Right lung (tissue), 10 donors: Measurements from ENCODE around the gene TAL1. TPM values are rescaled to one million over a fixed set of nuclear protein-coding genes. Genes with fewer than 3 reads are reported as not detected.
A peak's percentile ranks its signal among the peaks of the same experiment; 100 is the strongest.
"Not testable (repeated sequence)": the region's sequence is repeated elsewhere in the genome, so short reads cannot be mapped to it uniquely, and the experiment has no call there.

Source experiments
- DNase-seq, 2 donors: peaks; one replicate each; pipeline ENCODE4 v3.0.0-alpha.2; 2013
- long read RNA-seq, 8 donors: transcript quantifications; one replicate each; lab custom pipeline, GENCODE V29; 2026
- polyA plus RNA-seq, 5 donors: library from polyadenylated mRNA; unstranded; fragments of 120-200 nt; gene quantifications; one replicate each; pipeline versions ENCODE4 v1.2.1 to v1.2.3, GENCODE V29; 2013; ENCODE audit warnings: inconsistent platforms in 1 of 5, low replicate concordance in 1 of 5; ENCODE audit not compliant: insufficient read length in 5 of 5, insufficient read depth in 1 of 5

TAL1 gene
- 10 to 100 TPM in 1 of 5 donors, 1 to 10 TPM in 4; 8.2 to 11.9 (median 8.8) TPM for polyA plus RNA-seq
- long read RNA-seq, donor 1, full-length matches to known transcripts = 3 of 3 reads
- long read RNA-seq, donor 1, partial matches to known transcripts = 0 of 3 reads
- long read RNA-seq, donor 1, other reads (novel, unspliced or antisense) = 0 of 3 reads
- long read RNA-seq, donor 2, full-length matches to known transcripts = 3 of 3 reads
- long read RNA-seq, donor 2, partial matches to known transcripts = 0 of 3 reads
- long read RNA-seq, donor 2, other reads (novel, unspliced or antisense) = 0 of 3 reads
- long read RNA-seq, donor 3, full-length matches to known transcripts = 1 of 1 reads
- long read RNA-seq, donor 3, partial matches to known transcripts = 0 of 1 reads
- long read RNA-seq, donor 3, other reads (novel, unspliced or antisense) = 0 of 1 reads
- long read RNA-seq, donor 4, full-length matches to known transcripts = 2 of 2 reads
- long read RNA-seq, donor 4, partial matches to known transcripts = 0 of 2 reads
- long read RNA-seq, donor 4, other reads (novel, unspliced or antisense) = 0 of 2 reads
- long read RNA-seq, donor 5, partial matches to known transcripts = 0 of 3 reads
- long read RNA-seq, donor 5, other reads (novel, unspliced or antisense) = 0 of 3 reads
- long read RNA-seq, donor 6, full-length matches to known transcripts = 2 of 2 reads
- long read RNA-seq, donor 6, partial matches to known transcripts = 0 of 2 reads
- long read RNA-seq, donor 6, other reads (novel, unspliced or antisense) = 0 of 2 reads
- long read RNA-seq, donor 7, full-length matches to known transcripts = 2 of 2 reads
- long read RNA-seq, donor 7, partial matches to known transcripts = 0 of 2 reads
- long read RNA-seq, donor 7, other reads (novel, unspliced or antisense) = 0 of 2 reads
- long read RNA-seq, donor 8, partial matches to known transcripts = 0 of 1 reads
- long read RNA-seq, donor 8, other reads (novel, unspliced or antisense) = 0 of 1 reads

DNA sequence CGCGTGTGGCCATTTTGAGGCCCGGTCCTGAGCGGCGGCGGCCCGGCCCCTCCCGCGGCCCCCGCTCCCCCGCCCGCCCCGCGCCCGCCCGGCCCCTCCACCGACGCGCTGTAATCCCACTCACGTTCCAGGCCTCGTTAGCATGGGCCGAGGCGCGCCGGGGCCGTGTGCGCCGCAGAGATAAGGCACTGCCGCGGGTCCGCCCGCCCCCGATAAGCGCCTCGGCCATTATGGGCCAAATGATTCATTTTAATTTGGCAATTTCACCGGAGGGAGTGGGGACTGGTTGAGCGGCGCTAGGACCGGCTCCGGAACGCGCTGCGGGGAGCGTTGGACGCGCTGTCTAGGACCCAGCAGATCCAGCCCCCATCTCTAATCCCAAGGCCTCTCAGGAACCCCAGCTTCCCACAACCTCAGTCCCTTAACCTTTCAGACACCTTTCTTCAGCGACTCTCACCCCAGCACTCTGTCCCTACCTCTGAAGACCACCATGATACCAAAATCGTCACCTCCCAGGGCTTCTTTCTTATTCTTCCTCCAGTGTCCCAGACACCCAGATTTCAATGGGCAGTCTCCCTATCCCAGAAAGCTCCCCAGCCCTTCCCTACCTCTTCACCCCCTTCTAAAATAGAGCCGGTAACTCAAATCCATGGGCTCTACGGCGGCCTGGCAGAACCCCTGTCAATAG is at the start of gene TAL1:
TAL1 (minus strand) TSS at position 39 of the 688 bp plus-strand sequence. CDS start 6,337 bp downstream, outside the sequence.
- no peak for DNase-seq

DNA sequence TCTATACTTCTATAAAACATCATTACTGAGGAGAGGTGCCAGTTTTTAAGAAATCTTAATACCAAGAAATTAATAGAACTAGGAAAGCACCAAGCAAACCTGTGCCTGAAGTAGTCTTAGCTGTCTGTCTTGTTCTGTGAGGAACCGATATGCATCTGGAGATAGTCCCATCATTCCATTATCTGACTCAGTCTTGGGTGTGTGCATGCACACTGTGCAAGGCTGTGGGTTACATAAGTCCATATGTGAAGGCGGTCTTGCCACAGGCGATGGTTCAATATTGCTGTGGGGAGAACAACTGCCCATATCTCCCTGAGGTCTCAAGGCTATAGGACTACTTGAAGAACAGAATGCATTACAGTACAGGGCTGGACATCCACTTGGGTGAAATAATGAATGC is 48.1 kb upstream of the TAL1 start:
- DNase-seq = no peak

DNA sequence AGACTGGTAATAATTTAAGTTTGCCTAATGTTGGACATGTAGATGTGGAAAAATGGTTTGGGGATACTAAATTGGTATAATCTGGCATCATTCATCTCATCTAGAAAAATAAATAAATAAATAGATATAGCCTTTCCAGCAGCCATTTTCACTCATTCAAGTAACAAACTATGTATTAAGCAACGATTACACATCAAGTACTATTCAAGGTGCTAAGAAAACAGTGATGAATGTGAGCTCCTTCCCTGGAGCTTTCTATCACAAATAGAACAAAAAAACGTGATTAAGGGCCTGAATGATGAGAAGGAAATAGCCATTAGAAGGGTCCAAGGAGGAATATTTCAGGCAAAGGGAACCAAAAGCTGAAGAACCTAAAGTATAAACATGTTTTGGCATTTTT is 44.8 kb upstream of the TAL1 start:
- DNase-seq = no peak

DNA sequence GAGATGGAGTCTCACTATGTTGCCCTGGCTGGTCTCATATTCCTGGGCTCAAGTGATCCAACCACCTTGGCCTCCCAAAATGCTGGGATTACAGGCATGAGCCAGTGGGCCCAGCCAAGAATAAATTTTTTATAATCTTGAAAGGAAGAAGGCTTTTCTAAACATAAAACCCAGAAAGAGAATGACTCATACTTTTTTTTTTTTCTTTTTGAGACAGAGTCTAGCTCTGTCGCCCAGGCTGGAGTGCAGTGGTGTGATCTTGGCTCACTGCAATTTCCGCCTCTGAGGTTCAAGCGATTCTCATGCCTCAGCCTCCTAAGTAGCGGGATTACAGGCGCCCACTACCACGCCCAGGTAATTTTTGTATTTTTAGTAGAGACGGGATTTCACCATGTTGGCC is 43.8 kb upstream of the TAL1 start:
- not testable (repeated sequence) for DNase-seq

DNA sequence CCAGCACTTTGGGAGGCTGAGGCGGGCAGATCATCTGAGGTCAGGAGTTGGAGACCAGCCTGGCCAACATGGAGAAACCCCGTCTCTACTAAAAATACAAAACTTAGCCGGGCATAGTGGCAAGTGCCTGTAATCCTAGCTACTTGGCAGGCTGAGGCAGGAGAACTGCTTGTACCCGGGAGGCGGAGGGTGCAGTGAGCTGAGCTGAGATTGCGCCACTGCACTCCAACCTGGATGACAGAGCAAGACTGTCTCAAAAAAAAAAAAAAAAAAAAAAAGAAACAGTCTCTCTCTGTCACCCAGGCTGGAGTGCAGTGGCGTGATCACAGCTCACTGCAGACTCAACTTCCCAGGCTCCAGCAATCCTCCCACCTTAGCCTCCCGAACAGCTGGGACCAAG is 33.5 kb upstream of the TAL1 start:
- DNase-seq = not testable (repeated sequence)

DNA sequence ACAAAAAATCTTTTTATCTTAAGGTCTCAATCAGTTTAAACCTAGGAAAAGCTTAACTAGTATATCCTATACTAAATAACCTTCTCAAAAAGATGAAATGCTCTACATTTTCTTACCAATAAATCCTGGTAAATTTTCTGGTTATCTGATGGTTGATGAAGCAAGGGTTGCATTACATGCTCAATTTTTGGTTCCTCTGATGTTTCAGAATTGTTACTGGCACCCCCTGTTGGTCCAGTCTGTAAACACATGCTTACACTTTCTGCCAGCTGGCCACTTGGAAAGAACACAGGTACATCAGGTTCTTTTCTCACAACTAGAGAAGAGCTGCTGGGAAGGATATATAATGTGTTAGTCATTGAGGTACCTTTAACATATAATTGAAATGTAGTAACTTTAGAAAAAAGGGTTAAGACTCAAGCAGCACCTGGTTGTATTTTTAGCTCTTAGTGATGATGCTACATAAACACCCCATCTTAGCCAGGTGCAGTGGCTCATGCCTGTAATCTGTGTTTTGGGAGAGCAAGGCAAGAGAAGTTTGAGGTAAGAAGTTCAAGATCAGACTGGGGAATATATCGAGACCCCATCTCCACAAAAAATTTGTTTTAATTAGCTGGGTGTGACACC is 30.9 kb upstream of the TAL1 start:
- DNase-seq = peak in 1 of 2 donors; percentile 4

DNA sequence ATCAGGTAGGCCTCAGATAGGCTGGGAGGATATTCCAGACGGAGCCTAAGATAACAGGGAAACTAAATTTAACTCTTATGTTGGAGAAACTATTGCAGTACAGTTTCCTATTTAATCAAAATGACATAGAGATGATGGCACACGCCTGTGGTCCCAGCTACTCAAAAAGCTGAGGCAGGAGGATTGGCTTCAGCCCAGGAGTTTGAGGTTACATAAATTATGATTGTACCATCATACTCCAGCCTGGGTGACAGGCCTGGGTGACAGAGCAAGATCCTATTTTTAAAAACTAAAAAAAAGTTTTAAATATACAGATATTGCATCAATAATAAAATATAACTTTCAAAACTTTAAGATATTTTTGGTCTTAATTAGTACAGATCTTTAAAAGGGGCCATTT is 25.2 kb upstream of the TAL1 start:
- DNase-seq = no peak

DNA sequence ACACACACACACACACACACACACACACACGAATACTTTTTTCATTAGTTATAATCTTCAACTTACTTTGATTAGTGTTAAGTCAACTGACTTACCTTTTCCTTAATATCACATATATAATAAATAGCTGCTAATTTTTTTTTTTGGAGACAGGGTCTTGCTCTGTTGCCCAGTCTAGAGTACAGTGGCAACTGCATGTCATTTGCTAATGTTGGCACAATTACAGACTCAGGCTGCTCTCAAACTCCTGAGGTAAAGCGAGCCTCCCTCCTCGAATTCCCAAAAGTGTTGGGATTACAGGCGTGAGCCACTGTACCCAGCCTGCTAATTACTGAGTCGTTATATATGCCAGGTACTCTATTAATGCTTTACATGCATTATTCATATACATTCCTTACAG is 20.8 kb upstream of the TAL1 start:
- DNase-seq = no peak

DNA sequence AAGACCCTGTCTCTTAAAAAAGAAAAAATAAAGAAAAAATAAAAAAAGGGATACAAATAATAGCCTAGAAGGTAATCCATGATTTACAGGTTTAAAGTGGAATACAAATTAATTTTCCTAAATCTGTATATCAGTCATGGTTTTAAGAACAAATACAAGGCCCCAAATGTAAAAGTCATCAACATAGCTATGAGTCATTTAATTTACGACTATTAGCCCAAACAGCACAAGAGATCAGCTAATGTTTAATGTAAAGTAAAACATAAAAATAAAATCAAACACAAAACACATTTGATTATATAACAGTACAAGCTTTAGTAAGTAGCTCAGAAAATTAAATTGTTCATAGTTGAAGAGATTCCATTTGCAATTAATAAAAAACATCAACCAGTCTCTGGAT is 20.3 kb upstream of the TAL1 start:
- no peak for DNase-seq

DNA sequence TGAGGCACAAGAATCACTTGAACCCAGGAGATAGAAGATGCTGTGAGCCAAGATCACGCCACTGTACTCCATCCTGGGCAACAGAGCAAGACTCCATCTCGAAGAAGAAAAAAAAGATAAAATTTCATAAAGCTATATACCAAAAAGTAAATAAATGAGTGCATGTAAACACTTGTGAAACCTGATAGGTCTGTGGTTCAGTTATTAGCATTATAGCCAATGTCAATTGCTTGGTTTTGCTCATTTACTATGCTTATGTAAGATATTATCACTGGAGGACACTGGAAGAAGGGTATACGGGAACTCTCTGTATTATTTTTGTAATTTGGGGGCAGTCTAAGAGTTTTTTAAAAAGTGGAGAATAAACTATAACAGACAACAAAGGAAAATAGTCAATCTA is 17.7 kb upstream of the TAL1 start:
- no peak for DNase-seq

DNA sequence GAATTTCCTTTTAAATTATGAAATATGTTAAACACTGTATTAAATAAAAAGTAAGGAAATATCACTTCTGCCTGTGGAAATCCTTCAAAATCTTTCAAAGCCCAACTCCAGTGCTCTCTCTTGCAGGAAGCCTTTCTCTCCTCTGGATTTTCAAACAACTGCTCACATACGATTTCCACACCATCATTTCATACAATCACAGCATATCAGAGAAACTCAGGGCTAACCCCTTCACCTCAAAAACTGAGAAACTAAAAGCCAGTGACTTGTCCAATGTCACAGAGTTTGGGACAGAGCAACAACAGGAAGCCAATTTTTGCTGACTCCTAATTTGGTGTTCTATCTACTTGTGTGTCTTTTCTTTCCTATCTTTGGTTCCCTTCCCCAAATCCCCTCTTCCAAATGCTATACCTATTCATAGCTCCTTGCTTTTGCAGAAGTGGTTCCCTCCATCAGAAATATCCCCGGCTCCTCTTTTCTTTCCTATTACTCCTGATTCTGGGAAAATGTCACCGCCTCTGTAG is 12.4 kb upstream of the TAL1 start:
- no peak for DNase-seq

DNA sequence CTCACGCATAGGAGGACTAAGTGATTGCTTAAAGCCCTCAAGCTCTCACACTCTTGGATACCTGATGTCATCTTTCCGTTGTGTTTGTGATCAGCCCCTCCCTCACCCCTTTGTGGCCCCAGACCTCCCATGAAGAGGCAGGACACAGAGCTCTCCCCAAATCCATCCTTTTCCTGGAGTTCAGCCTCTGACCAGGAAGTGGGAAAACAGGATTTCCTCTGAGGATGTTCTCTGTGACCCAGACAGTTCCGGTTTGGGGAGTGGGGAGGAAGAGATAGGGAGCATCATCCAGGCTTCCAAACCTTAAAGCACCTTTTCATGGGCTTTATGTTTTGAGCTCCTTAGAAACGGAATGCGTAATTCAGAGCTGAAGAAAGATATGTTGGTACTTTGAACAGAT is 11.9 kb upstream of the TAL1 start:
- DNase-seq = no peak

DNA sequence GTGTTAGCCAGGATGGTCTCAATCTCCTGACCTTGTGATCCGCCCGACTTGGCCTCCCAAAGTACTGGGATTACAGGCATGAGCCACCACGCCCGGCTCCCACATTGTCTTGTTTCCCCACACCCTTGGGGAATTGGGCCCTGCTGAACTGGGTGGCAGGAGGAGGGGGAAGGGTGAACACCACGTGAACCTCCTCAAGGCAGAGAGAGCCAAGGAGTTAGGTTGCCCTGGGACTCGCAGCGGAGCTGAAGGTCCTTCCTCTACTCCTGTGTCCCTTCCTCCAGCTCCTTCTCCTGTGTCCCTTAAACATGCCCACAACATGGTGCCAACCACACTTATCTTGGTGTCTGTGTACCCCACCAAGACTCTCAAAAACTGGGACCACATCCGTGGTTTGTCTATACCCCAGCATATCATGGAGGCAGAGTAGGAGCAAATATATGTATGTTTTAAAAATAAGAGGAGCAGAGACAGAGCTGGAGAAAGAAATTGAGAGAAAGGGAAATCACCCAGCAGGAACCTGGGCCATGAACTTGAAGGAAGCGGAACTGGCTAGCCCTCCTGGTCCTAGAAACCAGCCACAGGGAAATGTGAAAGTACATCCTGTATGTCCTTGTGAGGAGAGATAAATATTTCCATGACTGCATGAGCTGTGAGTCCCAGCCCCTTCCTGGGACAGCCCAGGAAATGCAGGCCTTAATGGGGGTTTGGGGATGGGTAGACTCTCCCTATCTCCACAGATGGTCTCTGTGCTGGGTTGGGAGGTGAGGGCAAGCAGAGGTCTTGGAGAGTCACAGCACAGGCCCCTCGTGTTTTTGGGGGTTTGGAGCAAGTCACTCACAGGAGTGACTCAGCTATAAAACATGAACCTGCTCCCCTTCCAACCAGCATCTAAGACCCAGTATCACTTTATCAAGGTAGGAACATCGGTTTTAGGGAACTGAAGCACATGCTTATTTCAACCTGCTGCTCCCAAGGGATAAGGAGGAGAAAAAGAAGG is 9.4 kb upstream of the TAL1 start:
- no peak for DNase-seq

DNA sequence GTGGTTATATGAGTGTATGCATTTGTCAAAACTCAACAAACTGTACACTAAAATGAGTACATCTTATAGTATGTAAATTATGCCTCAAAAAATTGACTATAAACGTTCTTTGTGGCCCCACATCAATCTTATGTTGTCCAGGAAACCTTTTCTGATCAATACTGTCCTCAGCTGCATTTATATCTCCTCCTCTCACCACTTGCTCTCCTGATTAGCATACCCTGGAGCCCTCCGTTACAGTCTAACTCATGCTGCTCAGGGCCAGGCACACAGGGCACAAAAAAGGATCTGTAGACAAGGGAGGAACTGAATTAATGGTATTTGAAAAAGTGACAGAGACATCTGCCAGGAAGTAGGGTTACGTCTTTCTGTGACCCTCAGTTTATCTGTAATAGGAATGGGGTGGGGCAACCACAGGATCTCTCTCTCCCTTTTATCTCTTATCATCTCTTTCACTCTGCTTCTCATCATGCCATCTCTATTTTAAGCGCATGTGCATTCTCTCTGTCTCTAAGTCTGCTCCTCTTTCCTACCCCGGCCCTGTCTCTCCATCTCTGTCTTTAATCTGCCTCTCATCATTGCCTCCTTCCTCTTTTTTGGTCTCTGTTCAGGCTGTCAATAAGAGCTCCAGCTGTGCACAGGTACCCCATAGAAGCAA is 7.0 kb upstream of the TAL1 start:
- DNase-seq = no peak

DNA sequence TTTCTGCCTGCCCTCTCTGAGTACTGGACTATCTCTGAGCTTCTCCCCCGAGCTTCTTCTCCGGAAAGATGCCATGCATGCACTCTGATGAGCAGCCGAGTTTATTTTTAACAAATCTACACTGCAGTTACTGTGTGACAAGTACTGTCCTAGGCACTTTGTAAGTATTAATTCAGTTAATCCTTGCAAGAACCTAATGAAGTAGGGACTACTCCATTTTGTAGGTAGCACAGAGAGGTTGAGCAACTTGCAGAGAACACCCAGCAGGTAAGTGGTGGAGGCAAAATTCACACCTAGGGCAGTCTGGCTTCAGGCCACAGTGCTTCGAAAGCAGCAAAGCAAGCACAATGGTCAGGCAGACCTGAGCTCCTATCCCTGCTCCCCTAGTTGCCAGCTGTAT is 3.8 kb upstream of the TAL1 start:
- no peak for DNase-seq

DNA sequence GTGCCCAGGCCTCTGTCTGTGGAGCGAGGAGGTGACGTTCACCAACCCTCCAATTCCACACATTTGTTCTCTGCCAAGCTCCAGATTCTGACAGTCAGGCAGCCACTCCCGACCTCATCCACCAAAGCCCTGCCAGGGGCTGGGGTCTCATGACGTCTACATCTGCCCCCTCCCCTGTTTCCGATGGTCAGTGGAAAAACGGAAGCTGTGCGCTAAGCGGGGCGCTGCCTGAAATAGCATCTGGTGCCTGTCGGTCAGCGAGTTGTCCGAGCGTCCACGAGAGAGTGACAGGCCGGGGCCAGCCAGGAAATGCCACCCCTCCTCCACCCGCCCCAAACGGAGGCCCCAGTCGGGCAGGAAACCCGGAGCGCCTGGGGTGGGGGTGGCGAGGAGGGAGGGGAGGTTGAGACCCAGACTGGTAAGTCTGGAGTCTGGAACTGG is 3.2 kb upstream of the TAL1 start:
- DNase-seq = peak in 1 of 2 donors; percentile 42

DNA sequence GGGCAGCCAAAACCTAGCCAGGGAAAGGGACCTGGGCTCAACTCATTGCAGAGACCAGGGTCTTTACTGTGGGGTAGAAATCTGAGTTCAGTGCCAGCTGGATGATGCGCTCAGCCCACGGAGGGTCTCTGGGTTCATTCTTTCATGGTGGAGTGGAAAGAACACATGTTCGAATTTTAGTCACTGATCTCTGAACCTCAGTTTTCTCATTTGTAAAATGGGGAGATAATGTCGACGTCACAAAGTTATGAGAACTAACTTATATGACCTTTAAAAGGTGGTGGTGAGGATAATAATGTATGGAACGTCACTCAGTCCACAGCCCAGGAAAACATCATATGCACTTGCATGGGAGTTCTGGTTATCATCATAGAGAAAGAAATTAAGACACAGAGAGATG is 1.2 kb upstream of the TAL1 start:
- DNase-seq = no peak

DNA sequence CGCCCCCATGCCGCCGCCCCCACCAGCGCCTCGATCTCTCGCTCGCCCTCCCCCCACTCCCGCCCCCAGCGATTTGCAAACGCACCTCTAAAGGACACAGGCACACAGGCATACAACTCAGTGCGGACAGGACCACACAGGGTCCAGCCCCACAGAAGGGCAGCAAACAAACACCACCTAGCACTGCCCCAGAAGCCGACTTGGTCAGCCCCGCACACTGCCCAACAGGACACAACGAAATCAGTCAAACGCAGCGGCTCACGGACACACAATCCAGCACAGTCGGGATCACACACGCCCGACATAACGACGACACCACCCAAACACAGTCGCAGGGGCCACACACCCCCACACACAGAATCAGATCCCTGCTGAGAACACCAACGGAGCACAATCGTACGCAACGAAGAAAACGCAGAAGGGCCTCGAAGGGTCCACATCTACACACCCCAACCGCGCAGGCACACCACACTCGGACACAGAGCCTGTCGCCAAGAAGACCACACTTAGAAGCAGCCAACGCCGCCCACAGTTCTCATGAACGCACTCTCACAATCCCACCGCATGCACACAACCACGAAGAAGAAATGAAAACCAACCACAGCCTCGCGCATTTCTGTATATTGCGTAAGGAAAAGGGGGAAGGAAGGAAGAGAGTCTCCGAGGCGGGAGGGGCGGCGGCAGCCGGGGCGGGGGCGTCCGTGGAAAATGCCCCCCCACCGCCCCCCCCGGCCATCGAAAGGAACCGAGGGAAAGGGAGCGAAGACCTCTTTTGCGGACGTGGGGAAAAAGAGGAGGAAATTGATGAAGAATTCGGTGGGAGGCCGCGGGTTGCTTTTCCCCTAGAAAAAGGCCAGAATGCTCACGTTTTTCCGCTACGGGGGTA is 481 bp downstream of the TAL1 start:
- DNase-seq = peak; percentile 74 to 76
